Small intestine (tissue), 7 donors: ENCODE results near the gene BLTP3A. TPM values are rescaled to one million over a fixed set of nuclear protein-coding genes. Genes with fewer than 3 reads are reported as not detected.
A peak's percentile ranks its signal among the peaks of the same experiment; 100 is the strongest.
"Not testable (repeated sequence)": the region's sequence is repeated elsewhere in the genome, so short reads cannot be mapped to it uniquely, and the experiment has no call there.

Source experiments
- DNase-seq, 2 donors: peaks; one replicate each; pipeline versions ENCODE4 v3.0.0 to v3.0.0-alpha.2; 2013
- FAIRE-seq: peaks from 2 replicates; lab custom pipeline; 2012; peaks lifted over from hg19 to GRCh38; lab: Jason Lieb, UNC
- H3K27ac ChIP-seq, 3 donors: one replicate each; pipeline ENCODE4 v1.5.1; 2013; ENCODE audit warnings: low read length in 2 of 3, mild to moderate bottlenecking in 2 of 3, control low read depth in 1 of 3, inconsistent platforms in 1 of 3, low read depth in 1 of 3, moderate library complexity in 1 of 3
- H3K27me3 ChIP-seq, 3 donors: one replicate each; pipeline ENCODE4 v1.6.1; 2013; ENCODE audit warnings: low read length in 3 of 3, inconsistent platforms in 1 of 3; ENCODE audit not compliant: control insufficient read depth in 3 of 3, insufficient read depth in 3 of 3
- H3K36me3 ChIP-seq, 3 donors: one replicate each; pipeline ENCODE4 v1.6.1; 2013; ENCODE audit warnings: low read length in 3 of 3, inconsistent platforms in 1 of 3, low read depth in 1 of 3, mild to moderate bottlenecking in 1 of 3, moderate library complexity in 1 of 3; ENCODE audit not compliant: control insufficient read depth in 3 of 3, insufficient read depth in 2 of 3
- H3K4me1 ChIP-seq, 3 donors: one replicate each; pipeline ENCODE4 v1.6.1; 2013; ENCODE audit warnings: low read length in 2 of 3, inconsistent platforms in 1 of 3, low read depth in 1 of 3, mild to moderate bottlenecking in 1 of 3, moderate library complexity in 1 of 3; ENCODE audit not compliant: control insufficient read depth in 3 of 3, insufficient read depth in 2 of 3
- H3K4me3 ChIP-seq, 3 donors: one replicate each; pipeline ENCODE4 v1.5.1; 2013; ENCODE audit warnings: low read length in 3 of 3, control low read depth in 1 of 3, inconsistent platforms in 1 of 3, low read depth in 1 of 3, mild to moderate bottlenecking in 1 of 3, moderate library complexity in 1 of 3
- H3K9me3 ChIP-seq, 2 donors: one replicate each; pipeline ENCODE4 v1.6.1; 2013; ENCODE audit warnings: low read depth in 1 of 2, low read length in 1 of 2; ENCODE audit not compliant: control insufficient read depth in 2 of 2, insufficient read depth in 1 of 2
- WGBS, 3 donors: extraction: QIAGEN DNeasy Blood & Tissue Kit; methylation state at CpG; one replicate each; pipeline ENCODE4 v1.1.7; 2013; 5-methylcytosine and 5-hydroxymethylcytosine counted together
- polyA plus RNA-seq, 4 donors: library from polyadenylated mRNA; stranded (reverse) in 3 of 4; unstranded in 1 of 4; fragments of 200-250 nt in 3 of 4; fragments of 120-200 nt in 1 of 4; gene quantifications; one replicate each; pipeline versions ENCODE4 v1.2.1 to v1.2.3, GENCODE V29; 2013
- donor health status: healthy with polysubstance abuse.
- donor health status: control.
- donor health status: control.
- donor health status: Bipolar disorder and iron deficiency.
- donor health status: healthy.

Gene BLTP3A
- polyA plus RNA-seq, 4 donors: 1.3 to 7.9 (median 3.2) TPM

DNA sequence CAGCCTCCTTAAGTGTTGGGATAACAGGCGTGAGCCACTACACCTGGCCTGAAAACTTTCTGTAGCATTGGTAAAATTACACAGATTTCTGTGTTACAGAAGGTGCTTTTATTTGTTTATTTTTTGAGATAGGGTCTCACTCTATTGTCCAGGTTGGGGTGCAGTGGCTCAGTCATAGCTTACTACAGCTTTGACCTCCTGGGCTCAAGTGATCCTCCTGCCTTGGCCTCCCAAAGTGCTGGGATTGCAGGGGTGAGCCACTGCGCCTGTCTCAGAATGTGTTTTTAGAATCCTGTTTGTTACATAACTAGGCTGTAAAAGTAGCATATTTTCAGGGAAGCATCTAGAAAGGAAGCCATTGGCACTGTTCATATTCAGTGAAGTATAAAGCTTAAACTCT lies 16.9 kb upstream of the BLTP3A start:
- no peak for DNase-seq
- FAIRE-seq: no peak
- H3K4me1 ChIP-seq: no peaks in the 10 kb centered on the region
- H3K27me3 ChIP-seq: no peaks in the 10 kb centered on the region
- H3K4me3 ChIP-seq: no peak overlapping the region
- H3K9me3 ChIP-seq: no peaks in the 10 kb centered on the region
- H3K36me3 ChIP-seq: peaks cover 4 to 32% (median 7%) of the 10 kb centered on the region in 3 donors
- WGBS, 3 donors: 94 to 100% (median 99%) methylated on average over 2 of the region's 2 CpGs
- no peak overlapping the region for H3K27ac ChIP-seq

DNA sequence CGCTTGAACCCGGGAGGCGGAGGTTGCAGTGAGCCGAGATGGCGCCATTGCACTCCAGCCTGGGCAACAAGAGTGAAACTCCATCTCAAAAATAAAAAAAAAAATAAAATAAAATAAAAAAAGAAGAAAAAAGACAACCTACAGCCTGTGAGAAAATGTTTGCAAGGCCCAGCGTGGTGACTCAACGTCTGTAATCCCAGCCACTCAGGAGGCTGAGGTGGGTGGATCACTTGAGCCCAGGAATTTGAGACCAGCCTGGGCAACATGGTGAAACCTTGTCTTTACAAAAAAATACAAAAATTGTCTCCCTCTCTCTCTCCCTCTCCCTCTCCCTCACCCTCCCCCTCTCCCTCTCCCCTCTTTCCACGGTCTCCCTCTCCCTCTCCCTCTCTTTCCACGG lies 6.5 kb upstream of the BLTP3A start:
- H3K9me3 ChIP-seq, DNase-seq, FAIRE-seq, H3K27ac ChIP-seq, H3K4me1 ChIP-seq, H3K27me3 ChIP-seq, H3K36me3 ChIP-seq, H3K4me3 ChIP-seq: not testable (repeated sequence)
- 87 to 95% (median 94%) methylated on average over 5 to 9 of the region's 9 CpGs for WGBS, 3 donors

DNA sequence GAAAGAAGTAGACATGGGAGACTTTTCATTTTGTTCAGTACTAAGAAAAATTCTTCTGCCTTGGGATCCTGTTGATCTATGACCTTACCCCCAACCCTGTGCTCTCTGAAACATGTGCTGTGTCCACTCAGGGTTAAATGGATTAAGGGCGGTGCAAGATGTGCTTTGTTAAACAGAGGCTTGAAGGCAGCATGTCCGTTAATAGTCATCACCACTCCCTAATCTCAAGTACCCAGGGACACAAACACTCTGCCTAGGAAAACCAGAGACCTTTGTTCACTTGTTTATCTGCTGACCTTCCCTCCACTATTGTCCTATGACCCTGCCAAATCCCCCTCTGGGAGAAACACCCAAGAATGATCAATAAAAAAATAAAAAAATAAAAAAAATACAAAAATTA lies 4.7 kb upstream of the BLTP3A start:
- DNase-seq, H3K4me3 ChIP-seq, H3K27me3 ChIP-seq, H3K9me3 ChIP-seq, FAIRE-seq, H3K4me1 ChIP-seq, H3K27ac ChIP-seq, H3K36me3 ChIP-seq: not testable (repeated sequence)
- whole genome bisulfite sequencing, 3 donors: 26 to 51% (median 42%) methylated on average over 2 of the region's 2 CpGs

DNA sequence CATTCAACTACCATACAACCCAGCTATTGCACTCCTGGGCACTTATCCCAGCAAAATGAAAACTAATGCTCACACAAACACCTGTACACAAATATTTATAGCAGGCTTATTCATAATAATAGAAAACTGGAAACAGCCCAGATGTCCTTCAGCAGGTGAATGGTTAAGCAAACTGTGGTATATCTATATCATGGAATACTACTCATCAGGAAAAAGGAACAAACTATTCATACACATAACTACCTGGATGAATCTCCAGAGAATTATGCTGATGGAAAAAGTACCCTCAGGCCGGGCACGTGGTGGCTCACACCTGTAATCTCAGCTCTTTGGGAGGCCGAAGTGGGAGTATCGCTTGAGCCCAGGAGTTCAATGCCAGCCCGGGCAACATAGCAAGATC lies 3.8 kb upstream of the BLTP3A start:
- H3K36me3 ChIP-seq: no peaks in the 10 kb centered on the region
- peaks cover 0 to 8% (median 0%) of the 10 kb centered on the region in 3 donors for H3K4me1 ChIP-seq
- DNase-seq: no peak
- H3K4me3 ChIP-seq: no peak overlapping the region
- peaks cover 0 to 3% of the 10 kb centered on the region in 2 donors for H3K9me3 ChIP-seq
- WGBS, 3 donors: 96 to 100% (median 98%) methylated on average over 5 of the region's 5 CpGs
- no peak overlapping the region for H3K27ac ChIP-seq
- no peak for FAIRE-seq
- H3K27me3 ChIP-seq: no peaks in the 10 kb centered on the region

DNA sequence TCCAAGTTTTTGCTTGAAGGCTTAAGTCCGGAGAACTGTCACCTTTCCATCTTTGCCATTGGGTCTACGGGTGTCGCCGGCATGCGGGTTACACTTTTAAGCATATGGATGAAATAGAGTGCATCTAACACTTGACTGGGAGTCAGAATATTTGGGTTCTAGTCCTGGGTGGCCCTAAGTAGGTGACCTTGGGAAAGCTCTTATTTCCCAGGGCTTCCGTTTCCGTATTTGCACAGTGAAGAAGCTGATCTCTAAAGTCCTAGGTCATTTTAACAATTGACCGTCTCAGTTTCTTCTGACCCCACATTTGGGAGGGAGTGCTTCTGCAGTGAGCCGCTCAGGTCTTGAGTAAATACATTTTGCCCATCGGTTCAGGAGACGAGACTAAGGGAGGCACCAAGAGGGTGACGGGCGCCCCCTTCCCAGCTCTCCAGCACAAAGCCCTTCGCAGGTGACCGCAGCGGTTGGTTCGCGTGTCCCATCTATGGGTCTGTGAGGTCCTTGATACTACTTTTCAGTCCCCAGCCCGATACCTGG lies 651 bp upstream of the BLTP3A start:
- FAIRE-seq (no peak), DNase-seq (peak in 1 of 2 donors; percentile 54)
- Histone ChIP-seq H3K9me3 (peaks cover 0 to 3% of the 10 kb centered on the region in 2 donors), H3K4me1 (peaks cover 0 to 12% (median 0%) of the 10 kb centered on the region in 3 donors), H3K27me3 (no peaks in the 10 kb centered on the region), H3K27ac (peak overlapping the region; percentile 88 to 98 (median 97)), H3K36me3 (peaks cover 0 to 3% (median 0%) of the 10 kb centered on the region in 3 donors), H3K4me3 (peak overlapping the region; percentile 69 to 95 (median 89))
- 6 to 10% (median 7%) methylated on average over 19 of the region's 19 CpGs for WGBS, 3 donors

DNA sequence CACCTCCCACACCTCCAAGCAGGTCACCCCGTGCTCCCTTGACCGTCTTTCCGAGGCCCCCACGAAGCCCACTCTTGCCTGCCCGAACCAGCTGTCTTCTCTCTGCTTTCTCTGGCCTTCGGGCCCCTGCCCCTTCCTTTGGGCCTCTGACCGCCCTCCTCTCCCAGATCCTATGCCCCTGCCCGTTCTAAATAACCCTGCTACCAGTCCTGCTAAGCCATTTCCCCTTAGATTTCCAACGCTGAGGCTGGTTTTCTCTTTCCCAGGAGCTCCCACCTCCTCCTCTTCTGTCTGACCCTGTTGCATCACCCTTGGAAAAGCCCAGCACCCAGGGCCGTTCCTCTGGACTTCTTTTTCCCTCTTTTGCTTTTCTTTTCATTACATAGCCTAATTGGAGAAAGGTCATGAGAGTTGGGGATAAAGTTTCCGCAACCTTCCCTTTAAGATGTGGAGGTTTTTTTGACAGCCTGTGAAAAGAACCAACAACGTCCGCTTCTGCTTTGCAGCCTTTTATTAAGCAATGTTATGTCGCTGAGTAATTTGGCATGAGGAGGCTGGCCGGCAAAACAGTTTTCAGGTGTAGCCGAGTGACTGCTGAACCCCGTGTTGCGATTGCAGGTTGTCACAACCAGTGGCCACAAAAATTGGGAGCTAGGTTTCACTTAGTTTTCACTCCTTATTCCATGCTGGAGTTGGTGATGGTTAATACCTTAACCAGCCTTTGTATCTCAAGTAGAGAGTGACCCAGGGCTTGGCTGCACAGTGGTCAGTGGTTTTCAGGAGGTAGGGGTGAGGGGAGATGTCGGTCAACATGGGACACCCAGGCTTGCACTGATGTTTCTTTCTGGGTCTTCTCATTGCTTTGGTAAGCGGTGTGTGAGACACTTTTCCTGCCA lies 970 bp downstream of the BLTP3A start:
- peak overlapping the region; percentile 88 to 98 (median 97) for H3K27ac ChIP-seq
- H3K9me3 ChIP-seq: peaks cover 0 to 3% of the 10 kb centered on the region in 2 donors
- H3K4me3 ChIP-seq: peak overlapping the region; percentile 69 to 95 (median 89)
- peaks cover 0 to 12% (median 0%) of the 10 kb centered on the region in 3 donors for H3K4me1 ChIP-seq
- H3K36me3 ChIP-seq: peaks cover 0 to 5% (median 0%) of the 10 kb centered on the region in 3 donors
- FAIRE-seq (no peak), DNase-seq (peak; percentile 52 to 69)
- WGBS, 3 donors: 10 to 15% (median 12%) methylated on average over 19 to 20 of the region's 20 CpGs
- H3K27me3 ChIP-seq: no peaks in the 10 kb centered on the region

DNA sequence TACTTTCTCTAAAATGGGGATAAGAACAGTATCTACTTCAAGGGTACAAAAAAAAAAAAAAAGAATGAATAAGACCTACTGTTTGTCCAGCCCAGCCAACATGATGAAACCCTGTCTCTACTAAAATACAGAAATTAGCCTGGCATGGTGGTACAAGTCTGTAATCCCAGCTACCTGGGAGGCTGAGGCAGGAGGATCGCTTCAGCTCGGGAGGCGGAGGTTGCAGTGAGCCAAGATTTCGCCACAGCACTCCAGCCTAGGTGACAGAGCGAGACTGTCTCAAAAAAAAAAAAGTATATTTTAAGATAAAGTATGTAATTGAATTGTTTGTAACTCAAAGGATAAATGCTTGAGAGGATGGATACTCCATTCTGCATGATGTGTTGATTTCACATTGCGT lies 2.0 kb downstream of the BLTP3A start:
- H3K4me1 ChIP-seq: peaks cover 0 to 12% (median 0%) of the 10 kb centered on the region in 3 donors
- WGBS, 3 donors: 97 to 99% (median 99%) methylated on average over 6 of the region's 6 CpGs
- peaks cover 0 to 7% (median 0%) of the 10 kb centered on the region in 3 donors for H3K36me3 ChIP-seq
- FAIRE-seq (no peak), DNase-seq (no peak)
- no peaks in the 10 kb centered on the region for H3K9me3 ChIP-seq
- no peak overlapping the region for H3K27ac ChIP-seq
- H3K27me3 ChIP-seq: no peaks in the 10 kb centered on the region
- H3K4me3 ChIP-seq: no peak overlapping the region

DNA sequence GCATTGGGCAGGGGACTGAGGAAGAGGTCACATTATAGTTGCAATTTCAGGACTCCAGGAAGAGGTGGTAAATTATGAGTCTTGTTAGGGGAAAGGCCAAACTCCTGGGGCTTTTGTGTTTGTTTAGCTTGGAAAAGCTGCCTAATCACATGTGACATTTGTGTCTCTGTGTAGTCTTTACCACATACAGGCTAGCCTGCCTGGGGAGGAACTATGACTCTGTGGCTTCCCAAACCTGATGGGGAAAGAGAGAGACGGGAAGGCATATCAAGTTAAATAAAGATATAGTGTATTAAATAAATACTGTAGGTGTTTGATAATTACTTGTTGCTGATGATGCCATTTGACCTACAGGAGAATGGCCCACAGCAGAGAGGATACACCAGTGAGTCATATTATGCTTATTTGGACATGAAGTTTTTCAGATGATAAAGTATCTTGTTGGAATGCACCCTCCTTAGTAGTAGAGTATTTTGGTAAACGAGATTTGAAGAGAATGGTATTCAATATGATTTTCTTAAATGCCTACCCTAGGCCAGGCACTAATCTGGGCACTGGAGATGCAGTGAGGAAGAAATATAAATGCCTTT lies 4.0 kb downstream of the BLTP3A start:
- Histone ChIP-seq H3K9me3 (no peaks in the 10 kb centered on the region), H3K27ac (no peak overlapping the region), H3K36me3 (peaks cover 0 to 8% (median 0%) of the 10 kb centered on the region in 3 donors), H3K4me3 (no peak overlapping the region), H3K4me1 (peaks cover 0 to 14% (median 0%) of the 10 kb centered on the region in 3 donors), H3K27me3 (no peaks in the 10 kb centered on the region)
- 41 to 63% (median 59%) methylated on average over 2 of the region's 2 CpGs for WGBS, 3 donors
- DNase-seq: no peak
- FAIRE-seq: no peak
